ENCODE measurements around the gene LZTR1.

GRCh38 chr22:20946080-20946986 lies 35.8 kb upstream of the LZTR1 start:
- TF ChIP-seq EP300 (IDR thresholded peaks at IDR 0.05) (no peak), POLR2A (IDR thresholded peaks at IDR 0.05) (no peak)
- TF ChIP-seq, protein P1, sequence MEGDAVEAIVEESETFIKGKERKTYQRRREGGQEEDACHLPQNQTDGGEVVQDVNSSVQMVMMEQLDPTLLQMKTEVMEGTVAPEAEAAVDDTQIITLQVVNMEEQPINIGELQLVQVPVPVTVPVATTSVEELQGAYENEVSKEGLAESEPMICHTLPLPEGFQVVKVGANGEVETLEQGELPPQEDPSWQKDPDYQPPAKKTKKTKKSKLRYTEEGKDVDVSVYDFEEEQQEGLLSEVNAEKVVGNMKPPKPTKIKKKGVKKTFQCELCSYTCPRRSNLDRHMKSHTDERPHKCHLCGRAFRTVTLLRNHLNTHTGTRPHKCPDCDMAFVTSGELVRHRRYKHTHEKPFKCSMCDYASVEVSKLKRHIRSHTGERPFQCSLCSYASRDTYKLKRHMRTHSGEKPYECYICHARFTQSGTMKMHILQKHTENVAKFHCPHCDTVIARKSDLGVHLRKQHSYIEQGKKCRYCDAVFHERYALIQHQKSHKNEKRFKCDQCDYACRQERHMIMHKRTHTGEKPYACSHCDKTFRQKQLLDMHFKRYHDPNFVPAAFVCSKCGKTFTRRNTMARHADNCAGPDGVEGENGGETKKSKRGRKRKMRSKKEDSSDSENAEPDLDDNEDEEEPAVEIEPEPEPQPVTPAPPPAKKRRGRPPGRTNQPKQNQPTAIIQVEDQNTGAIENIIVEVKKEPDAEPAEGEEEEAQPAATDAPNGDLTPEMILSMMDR (IDR thresholded peaks at IDR 0.05) = no peak

Data from sigmoid colon (tissue), 4 donors.